ENCODE data around the gene FADS6.
"Not testable (repeated sequence)": the region's sequence is repeated elsewhere in the genome, so short reads cannot be mapped to it uniquely, and the experiment has no call there.

The FADS6 gene

DNA sequence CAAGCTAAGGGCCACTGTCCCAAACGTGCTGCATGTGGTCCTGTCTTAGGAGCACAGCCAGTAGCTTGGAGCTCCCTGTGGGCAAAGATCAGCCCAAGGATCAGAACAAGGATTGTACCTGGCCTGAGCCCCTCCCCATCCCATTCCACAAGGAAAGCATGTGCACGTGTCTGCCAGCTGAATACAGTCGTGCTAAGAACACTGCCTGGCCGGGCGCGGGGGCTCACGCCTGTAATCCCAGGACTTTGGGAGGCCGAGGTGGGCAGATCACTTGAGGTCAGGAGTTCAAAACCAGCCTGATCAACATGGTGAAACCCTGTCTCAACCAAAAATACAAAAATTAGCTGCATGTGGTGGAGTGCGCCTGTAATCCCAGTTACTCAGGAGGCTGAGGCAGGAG is 23.4 kb downstream of the FADS6 start:
- not testable (repeated sequence) for DNase-seq (ENCODE audit: low spot score)

DNA sequence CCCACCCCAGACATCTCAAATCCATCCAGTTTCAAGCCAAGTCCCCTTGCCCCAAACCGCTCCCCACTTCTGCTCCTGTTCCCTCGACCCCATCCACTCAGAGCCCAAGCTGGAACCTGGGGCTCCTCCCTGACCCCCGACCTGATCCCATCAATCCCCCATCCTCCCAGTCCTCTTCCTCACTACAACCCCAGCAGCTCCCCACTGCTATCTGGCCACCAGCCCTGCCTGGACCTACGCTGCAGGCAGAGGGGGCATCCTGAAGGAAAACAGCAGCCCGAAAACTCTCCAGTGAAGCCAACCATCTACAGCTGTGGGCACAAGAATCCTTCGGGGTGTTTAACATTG is 24.6 kb downstream of the FADS6 start:
- no peak for DNase-seq (ENCODE audit: low spot score)

DNA sequence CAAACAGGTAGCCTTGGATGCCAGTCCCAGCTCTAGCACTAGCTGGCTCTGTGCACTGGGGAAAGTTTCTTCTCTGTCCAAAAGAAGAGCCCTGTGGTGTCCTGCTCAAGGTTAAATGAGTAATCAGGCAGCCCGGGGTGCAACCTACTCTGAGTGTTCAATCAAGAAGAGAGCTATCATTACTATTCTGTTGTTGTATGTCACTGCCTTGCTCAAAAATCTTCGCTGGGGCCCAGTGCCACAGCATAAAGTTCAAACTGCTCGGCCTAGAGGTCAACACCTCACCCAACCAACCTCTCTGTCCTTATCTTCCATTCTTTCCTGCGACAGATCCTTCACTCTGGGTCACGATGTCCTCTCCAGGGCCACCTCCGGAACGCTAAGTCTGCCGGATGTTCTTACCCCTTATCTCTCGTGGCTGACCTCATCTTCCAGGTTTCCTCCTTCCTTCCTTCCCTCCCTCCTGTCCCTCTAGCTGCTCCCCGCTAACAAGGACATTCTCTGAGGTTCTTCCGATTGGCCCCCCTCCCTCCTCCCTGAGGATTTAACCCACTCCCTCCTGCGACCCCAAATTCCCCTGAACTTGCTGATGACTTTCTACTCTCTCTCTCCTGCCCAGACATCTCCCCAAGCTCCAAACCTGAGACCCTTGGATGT is 25.1 kb downstream of the FADS6 start:
- DNase-seq (ENCODE audit: low spot score), result no peak

DNA sequence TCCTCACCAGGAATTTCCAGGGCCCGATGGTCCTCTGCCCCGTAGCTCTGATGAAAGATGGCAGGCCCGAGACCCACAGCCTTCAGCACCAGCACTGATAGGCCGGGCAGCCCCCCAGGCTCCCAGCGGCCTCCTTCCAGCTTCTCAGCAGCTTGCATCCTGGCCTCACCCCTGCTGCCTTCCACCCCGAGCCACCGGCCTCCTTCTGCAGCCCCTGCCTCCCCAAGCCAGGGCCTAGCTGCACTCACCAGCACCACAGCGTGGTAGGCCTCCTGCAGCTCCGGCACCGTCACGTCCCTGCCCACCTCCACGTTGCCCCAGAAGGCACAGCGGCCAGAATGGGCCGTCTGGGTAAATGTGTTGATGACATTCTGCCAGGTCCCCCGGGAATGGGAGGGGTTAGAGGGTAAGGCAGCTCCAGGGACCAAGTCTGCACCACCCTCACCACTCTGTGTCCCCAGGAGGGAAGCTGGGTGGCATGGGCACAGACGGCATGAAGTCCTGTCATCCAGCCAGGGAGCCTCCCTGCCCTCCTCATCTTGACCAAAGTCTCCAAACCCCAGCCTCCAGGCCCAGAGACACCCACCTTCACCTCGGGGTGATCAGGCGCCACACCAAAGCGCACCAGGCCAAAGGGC is 27.1 kb downstream of the FADS6 start:
- no peak for DNase-seq (ENCODE audit: low spot score)

DNA sequence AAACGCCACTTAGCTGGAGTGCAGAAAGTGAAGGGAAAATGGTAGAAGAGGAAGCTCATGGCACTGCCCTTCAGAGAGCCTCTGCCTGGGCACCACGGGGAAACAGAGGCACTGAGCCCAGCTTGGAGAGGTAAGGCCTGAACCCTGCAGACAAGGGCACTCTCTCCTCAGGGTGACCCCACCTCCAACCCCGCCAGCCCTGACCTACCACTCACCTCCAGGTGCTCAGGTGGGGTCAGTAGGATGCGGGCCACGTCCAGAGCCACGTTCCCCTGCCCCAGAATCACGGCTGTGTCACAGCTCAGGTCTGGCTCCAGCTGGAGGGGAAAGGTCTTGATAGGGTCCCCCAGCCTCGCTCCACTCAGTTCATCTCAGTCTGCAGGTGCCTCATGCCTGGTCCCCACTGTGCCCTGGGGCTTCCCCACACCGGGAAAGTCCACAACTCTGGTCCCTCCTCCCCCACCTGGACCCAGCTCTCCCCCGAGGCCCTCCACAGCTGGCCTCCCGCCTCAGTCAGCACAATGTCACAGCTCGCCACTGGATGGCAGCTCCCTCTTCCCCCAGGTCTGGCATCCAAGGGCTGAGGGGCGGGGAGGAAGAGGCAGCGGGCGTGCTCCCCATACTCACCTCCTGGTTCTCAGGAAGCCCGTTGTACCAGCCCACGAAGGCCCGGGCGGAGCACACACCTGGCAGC is 27.8 kb downstream of the FADS6 start:
- no peak for DNase-seq (ENCODE audit: low spot score)

DNA sequence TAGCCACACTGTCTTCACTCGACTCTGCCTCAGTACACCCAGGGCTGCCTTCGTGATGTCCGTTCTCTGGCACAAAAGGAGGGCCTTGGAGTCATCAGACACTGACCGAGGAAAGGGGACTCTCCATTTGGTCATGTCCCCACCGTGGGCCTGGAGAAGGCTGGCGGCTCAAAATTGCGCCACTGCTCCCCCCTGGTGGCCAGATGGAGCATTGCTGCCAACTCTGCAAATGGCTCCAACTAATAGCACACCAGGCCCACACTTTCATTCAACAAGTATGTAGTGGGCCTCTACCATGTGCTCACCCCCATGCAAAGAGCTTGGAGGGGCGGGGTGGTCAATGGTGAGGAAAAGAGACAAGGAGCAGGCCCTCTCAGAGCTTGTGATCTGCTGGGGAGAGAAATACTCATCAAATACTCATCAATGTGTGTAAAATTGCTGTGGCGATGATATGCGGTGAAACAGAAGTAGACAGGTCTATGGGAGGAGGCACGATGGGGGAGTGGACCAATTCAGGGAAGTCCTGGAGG is 28.5 kb downstream of the FADS6 start:
- peak; percentile 87 for DNase-seq (ENCODE audit: low spot score)

DNA sequence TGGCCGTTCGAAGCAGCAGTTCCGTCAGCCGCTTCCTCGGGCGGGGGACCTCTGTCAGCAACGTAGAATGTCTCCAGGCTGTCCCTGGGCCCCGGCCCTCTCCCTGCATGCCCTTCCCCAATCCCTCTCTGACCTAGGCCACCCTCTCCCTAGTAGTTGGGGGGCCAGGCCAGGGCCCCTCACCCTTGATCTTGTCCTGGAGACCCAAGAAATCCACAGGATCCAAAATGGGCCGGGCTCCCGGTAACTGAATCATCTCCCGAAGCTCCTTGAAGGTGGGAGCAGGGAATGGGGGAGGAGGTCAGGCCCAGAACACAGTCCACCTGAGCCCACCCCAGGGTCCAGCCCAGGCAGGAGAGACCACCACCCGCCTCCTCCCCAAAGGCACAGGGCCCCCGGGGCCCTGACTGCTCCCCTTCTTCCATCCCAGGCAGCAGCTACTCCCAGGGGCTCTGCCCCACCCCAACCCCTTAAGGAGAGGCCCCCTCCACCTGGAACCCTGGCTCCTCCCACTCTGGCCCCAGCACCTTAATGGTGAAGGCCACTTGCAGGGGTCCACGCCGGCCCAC is 29.1 kb downstream of the FADS6 start:
- no peak for DNase-seq (ENCODE audit: low spot score)

DNA sequence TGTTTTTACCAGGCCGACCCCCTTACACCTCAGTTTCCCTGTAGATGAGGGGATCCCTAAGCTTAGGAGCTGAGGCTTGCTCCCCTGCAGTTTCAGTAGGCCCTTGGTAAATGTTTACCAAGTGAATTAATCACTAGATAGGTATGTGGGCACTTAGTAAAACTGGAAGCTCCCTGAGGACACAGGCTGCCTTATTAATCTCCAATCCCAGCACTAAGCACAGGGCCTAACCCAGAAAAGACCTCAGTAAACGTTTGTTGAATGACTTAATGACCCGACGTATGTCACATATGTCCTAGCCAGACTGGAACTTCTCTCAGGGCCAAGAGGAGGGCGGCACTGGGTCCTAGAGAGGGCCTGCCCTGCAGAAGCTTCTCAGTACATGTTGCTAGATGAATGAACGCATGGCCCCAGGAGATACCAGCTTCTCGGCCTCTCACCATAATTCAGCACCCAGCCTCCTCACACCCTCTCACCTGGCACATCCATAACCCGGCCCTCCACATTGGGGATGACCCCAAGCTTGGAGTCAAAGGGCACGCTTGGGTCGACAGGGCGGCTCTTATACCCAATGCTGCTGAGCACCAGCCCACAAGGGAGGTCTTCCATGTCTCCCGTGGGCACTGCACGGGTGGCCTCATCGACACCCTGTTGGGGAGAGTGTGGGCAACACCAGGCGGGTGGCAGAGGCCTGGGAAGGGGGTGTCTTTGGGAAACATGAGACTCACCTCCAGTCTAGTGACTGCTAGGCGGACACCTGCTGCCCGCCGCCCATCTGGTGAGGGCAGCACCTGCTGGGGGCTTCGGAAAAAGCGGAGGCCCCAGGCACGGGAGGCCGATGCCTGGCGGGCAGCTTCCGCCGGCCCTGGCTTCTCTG is 29.8 kb downstream of the FADS6 start:
- no peak for DNase-seq (ENCODE audit: low spot score)

DNA sequence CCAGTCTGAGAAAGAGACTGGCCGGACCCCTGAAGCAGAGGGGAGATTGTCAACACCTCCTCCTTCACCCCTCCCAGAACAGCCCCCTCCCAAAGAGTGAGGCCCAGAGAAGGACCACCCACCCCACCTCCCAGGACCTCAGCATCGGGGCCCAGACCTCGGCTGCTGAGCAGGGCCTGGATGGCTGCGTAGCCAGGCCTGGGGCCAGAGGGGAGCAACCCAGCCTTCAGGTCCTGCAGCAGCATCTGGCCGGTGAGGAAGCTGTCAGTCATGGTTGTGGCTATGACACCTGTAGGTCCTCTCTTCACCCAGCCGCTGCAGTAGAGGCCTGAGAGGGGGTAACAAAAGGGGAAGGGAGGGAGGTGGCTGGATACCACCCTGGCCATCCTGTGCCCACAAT is 30.5 kb downstream of the FADS6 start:
- no peak for DNase-seq (ENCODE audit: low spot score)

DNA sequence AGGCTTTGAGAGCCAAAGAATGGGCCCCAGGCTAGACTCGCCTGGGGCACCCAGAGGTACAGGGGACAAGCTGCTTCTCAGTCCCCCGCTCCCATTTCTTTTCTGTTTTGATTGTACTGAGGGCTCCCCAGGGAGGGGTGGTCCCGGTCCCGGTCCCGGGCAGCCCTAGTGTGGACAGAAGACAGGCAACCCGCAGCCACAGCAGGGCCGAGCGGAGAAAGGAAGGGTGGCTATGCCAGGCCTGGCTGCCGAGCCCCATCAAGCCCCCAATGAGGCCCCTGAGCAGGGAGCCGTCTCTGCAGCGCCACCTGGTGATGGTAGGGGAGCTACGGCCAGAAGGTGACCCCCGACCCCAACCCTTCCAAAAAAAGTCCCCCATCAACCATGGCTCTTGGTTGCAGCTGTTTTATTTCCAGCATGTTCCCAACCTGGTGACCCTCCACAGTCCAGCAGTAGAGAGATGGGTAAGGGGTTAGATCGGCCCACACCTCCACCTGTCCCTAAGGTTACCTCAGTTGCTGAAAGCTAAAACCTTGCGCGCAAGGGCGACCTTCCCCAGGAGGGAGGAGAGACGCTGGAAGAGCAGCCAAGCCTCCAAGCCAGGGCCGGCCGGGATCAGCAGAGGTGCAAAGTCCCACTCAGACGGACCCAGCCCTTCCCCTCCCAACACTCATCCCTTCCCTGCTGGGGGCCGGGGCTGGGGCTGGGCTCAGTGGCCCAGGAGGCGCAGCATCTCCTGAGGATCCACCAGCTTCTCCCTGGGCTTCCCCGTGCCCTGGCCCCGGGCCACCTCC is 31.1 kb downstream of the FADS6 start:
- DNase-seq (ENCODE audit: low spot score), result no peak

DNA sequence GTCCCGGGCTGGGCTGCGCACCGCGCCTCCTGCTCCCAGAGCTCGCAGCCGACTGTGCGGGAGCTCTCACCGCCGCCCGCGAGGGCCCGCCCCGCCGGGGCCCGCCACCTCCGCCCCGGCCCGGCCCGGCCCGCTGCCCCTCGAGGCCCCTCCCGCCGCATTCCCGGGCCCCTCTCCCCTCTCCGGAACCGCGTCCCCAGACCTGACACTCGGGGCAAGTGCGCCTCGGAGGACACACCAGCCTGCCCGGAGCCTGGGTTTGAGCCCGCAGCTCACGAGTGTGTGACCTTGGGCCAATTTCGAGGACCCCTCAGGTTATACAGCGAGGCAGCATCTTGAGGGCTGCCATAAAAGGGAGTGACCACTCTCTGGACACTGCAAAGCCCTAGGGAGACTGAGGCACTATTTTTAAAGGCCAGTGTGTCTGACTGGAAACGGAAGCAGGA is 31.7 kb downstream of the FADS6 start:
- no peak for DNase-seq (ENCODE audit: low spot score)

DNA sequence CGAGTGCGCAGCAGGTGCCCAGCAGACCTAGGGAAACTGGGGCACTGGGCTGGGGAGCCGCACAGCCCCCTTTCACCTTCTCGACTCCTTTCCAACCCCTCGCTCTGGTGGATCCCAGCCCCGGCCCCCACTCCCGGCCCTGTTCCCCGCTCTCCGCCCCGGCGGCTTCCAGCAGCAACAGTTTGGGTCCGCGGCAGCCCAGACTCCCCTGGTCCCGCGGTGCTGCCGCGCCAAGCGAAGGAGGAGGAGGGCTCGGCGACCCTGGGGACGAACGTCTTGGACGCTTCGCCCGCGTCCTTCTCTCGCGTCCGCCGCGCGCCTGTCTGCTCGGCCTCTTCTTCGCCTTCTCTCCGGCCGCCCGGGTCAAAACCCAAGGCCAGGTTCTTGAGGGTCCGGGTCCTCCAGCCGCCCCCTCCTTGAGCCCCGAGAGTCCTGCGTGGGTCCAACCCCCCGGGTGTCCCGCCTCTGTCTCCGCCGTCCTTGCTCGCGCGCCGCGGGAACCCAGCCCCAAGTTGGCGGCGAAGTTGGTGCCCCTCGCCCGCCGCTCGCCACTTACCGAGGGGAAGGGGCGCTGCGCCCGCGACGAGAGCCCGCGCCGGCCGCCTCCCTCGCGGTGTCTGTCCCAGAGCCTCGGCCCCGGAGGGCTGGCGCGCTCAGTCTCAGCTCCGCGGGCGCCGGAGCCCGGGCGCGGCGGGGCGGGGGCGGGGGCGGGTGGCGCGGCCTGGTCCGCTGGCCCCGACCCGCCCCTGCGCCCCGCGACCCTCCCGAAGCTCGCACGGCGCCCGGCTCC is 32.4 kb downstream of the FADS6 start:
- DNase-seq (ENCODE audit: low spot score), result no peak

DNA sequence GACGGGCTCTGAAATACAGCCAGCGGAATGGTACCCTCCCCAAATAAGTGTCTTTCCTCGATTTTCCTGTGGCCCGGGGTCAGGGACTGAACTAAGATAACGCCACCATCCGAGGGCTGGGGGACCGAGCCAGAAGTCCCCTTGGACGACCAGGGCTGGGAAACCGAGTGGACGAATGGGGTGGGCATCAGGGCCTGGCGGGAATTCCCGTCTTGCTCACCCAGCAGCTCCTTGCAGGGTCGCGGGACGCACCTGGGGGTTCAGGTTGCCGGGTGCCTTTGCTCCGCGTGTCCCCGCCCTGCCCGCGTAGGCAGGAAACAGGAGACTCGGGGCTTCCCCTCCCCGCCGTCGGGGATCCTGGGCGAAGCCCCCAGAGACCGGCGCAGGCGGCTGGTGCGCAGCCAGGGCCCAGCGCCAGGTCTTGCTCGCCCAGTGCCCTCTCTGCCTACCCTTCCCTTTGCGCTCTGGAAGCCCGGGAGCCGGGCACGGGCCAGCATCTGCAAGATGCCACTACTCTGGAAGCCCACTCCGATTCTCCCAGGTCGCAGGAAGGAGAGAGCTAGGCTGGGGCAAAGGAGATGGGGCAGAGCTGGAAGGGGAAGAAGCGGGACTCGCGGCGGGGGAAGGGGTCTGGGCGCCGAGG is 33.1 kb downstream of the FADS6 start:
- no peak for DNase-seq (ENCODE audit: low spot score)

DNA sequence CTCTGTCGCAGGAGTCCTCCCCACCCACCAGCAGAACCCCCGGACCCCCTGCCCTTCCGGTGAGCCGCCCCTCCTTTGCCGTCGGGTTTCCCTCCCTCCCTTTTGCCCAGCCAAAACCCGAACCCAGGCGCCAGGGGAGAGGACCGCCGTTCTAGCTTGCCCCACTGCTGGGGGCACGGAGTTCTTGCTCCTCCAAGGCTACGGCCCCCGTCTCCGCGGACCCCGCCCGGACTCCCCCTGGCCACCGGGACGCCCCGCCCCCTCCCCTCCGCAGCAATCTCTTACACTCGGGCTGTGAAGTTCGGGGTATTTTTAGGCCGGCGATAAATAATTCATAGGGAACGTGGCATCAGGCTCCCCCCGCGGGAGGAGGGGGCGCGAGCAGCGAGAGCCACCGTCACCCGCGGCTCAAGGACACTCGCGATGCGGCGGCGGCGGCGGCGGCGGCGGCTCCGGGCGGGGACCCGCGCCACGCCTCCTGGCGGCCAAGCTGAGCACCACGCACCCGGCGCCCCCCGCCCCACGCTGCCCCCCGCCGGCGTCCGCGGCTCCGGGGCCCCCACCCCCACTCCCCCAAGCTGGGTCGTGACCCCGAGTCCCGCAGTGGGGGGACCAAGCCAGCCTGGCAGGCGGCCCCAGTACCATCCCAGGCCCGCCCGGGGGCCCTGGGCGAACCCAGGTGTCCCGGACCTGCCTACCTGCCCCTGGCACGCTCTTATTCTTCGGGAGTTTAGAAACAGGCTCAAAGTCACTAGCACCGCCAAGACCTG is 33.8 kb downstream of the FADS6 start, which contains the start of gene GRIN2C:
GRIN2C (minus strand) TSS at position 427 of the 770 bp plus-strand sequence. CDS start 4,793 bp downstream, outside the sequence.
- no peak for DNase-seq (ENCODE audit: low spot score)

DNA sequence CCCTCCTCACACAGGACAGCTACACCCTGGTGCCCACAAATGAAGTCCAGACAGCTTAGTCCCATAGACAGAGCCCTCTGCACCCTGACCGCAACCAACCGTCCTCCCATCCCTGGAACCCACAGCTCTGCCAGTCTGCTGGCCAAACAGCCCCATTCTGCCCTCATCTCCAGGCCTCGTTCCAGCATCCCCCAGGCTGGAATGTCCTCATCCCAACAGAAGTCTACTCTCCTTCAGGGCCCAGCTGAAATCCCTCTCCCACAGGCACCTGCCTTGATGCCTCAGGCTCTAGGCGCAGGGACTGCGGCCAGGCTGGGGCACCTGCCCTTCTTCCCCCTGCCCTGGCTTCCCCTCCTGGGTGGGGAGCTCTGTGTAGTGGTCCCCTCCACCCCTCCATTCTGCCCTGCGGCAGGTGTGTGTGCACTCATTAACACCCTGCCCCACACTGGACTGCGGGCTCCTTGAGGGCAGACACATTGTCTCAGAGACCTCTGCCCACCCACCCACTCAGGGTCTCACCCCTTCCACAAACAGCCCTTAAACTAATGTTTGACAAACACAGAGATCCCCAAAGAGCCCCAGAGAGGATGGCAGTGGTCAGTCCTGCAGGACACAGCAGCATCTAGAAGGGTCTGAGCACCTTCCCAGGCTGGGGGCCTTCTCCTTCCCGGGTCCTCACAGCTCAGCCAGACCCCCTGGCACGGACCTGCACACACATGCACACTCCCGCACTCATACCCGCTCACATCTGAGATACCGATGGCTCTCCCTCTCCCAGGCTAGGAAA is 34.6 kb downstream of the FADS6 start:
- DNase-seq (ENCODE audit: low spot score), result no peak

DNA sequence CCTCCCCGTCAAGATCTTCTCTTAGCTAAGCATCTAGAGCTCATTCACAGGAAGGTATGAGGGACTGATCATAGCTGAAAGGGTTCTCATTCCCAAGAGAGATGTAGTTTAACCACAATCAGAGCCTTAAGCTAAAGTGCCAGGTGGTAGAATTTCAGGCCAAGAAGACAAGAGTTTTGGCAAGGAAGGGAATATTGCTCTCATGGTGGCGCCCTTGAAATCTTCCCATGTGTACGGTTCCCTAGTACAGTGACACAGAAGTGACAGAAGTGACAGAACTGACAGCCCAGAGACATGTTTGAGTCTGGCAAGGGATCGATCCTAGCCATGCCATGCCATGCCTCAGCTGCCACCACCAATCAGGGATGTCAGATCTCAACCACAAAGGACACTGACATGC is 36.2 kb downstream of the FADS6 start:
- DNase-seq (ENCODE audit: low spot score), result no peak

DNA sequence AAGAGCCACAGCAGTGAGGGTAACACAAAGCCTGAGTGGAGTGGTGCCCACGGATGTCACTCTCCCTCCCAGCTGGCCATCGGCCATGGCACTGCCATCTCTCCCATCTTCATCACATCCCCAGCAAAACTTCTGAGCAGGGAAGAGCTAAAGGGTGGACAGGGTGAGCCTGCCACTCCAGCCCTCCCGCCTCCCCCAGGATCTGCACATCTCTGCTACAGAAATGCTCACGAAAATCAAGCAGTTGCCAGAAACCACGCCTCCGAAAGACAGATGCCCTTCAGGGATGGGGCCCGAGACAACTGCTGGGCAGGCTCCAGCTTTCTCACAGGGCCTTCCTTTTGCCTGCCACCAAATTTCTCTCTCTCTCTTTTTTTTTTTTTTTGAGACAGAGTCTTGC is 37.3 kb downstream of the FADS6 start:
- DNase-seq (ENCODE audit: low spot score), result no peak

DNA sequence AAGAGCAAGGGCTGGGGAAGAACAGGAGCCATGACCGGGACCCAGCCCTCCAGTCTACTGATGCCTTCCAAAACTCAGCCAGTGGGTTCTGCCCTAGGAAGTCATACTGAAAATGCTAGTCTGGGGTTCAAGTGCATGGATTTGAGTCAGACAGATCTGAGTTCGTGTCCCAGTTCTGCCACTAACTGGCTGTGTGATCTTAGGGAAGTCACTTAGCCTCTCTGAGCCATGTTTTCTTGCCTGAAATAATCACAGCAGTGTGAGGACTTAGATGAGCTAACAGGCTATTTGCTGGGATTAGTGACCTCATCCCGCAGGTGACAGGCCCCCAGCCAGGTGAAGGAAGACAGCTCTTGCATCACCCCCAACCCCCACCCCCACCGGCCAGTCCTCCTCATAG is 38.1 kb downstream of the FADS6 start:
- no peak for DNase-seq (ENCODE audit: low spot score)

Measured in left forelimb (tissue), 1 donor.